ENCODE measurements around the gene SPACA4.

The SPACA4 gene

DNA sequence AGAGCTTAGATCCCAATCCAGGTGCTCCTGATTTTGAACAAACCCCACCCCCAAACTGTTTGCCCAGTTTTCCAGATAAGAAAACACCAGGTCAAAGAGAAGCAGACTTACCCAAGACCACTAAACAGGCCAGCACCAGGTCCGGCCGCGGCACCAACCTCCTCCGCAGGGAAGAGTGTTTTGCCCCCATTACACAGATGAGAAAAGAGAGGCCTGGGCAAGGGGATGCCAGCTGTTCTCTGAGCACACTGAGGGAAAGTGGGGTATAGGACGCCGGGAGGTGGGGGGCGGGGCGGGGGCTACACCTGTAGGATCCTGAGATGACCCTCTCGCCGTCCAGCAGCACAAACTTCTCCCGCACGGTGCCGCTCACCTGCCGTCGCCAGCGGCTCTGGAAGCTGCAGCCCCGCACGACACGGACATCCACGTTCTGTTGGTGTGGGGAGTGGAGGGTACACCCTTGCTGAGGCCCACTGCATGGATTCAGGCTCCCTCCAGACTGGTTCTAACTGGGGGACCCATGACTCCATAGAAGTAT lies 3.1 kb downstream of the SPACA4 start:
- DNase-seq = no peak
- H3K36me3 ChIP-seq (ENCODE audit: control insufficient read depth in 1 of 2, insufficient read depth in 2 of 2, low read depth in 1 of 2, low read length in 2 of 2) = peaks cover 0 to 26% of the 10 kb centered on the region in 2 experiments
- H4K8ac ChIP-seq (ENCODE audit: low read length) = no peak overlapping the region
- H3K9me3 ChIP-seq (ENCODE audit: control insufficient read depth, low read length) = no peaks in the 10 kb centered on the region
- 96% methylated on average over 20 of the region's 20 CpGs for WGBS
- peaks cover 6% of the 10 kb centered on the region for H3K4me1 ChIP-seq (ENCODE audit: control insufficient read depth, insufficient read depth, low read depth, low read length)
- no peak overlapping the region for H3K4ac ChIP-seq (ENCODE audit: low read depth in 1 of 2, low read length in 2 of 2)
- no peak overlapping the region for H4K91ac ChIP-seq (ENCODE audit: low read length)
- no peak overlapping the region for H3K14ac ChIP-seq (ENCODE audit: low read length in 2 of 2)
- no peak overlapping the region for H2AFZ ChIP-seq (ENCODE audit: low read depth, low read length)
- H3K4me3 ChIP-seq (ENCODE audit: insufficient read depth in 1 of 2, low read depth in 1 of 2, low read length in 2 of 2) = no peak overlapping the region
- H3K79me1 ChIP-seq (replicated peaks; ENCODE audit: low read length, poor library complexity, severe bottlenecking) = no peaks in the 10 kb centered on the region
- no peak overlapping the region for H2BK15ac ChIP-seq (ENCODE audit: low read depth, poor library complexity, severe bottlenecking)
- H3K23ac ChIP-seq (ENCODE audit: low read length in 2 of 2) = no peak overlapping the region
- H2BK12ac ChIP-seq (ENCODE audit: low read length in 2 of 2) = no peak overlapping the region
- no peak overlapping the region for H3K27ac ChIP-seq (ENCODE audit: low read length, poor library complexity, severe bottlenecking)
- no peak overlapping the region for H2BK5ac ChIP-seq (ENCODE audit: low read depth, low read length, poor library complexity, severe bottlenecking)
- H3K27me3 ChIP-seq (ENCODE audit: control insufficient read depth in 1 of 2, insufficient read depth in 1 of 2, low read length in 2 of 2) = no peaks in the 10 kb centered on the region
- no peak overlapping the region for H3K18ac ChIP-seq (ENCODE audit: low read depth in 1 of 2, low read length in 2 of 2)
- no peak overlapping the region for H2BK120ac ChIP-seq (ENCODE audit: low read depth, low read length)
- H3K4me2 ChIP-seq (ENCODE audit: low read length, poor library complexity, severe bottlenecking) = no peak overlapping the region
- H3K9ac ChIP-seq (ENCODE audit: low read length) = no peak overlapping the region
- H2AK5ac ChIP-seq (ENCODE audit: low read length, severe bottlenecking) = no peak overlapping the region

DNA sequence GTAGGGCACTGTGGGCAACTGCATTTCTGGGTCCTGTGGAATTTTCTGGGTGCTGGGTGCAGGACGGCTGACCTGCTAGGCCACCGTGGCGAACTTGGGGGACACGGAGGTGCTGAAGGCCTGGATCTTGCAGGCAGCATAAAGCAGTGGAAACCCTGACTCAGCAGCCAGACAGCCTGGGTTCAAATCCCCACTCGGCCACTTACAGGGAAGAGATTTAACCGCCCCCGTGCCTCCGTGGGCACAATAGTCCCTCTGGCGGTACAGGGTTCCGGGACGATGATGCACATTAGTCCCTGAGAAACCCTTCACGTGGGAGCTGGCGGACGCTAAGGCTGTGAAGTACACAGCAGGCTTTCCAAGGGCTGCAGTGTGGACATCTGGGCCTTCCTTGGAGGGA lies 5.3 kb downstream of the SPACA4 start:
- H4K8ac ChIP-seq (ENCODE audit: low read length) = no peak overlapping the region
- WGBS = 98% methylated on average over 14 of the region's 14 CpGs
- H3K4me3 ChIP-seq (ENCODE audit: insufficient read depth in 1 of 2, low read depth in 1 of 2, low read length in 2 of 2) = no peak overlapping the region
- DNase-seq = no peak
- H3K14ac ChIP-seq (ENCODE audit: low read length in 2 of 2) = no peak overlapping the region
- H3K4ac ChIP-seq (ENCODE audit: low read depth in 1 of 2, low read length in 2 of 2) = no peak overlapping the region
- no peak overlapping the region for H2AK5ac ChIP-seq (ENCODE audit: low read length, severe bottlenecking)
- H3K9me3 ChIP-seq (ENCODE audit: control insufficient read depth, low read length) = no peaks in the 10 kb centered on the region
- peaks cover 26% of the 10 kb centered on the region for H3K4me1 ChIP-seq (ENCODE audit: control insufficient read depth, insufficient read depth, low read depth, low read length)
- no peak overlapping the region for H2BK12ac ChIP-seq (ENCODE audit: low read length in 2 of 2)
- H3K27ac ChIP-seq (ENCODE audit: low read length, poor library complexity, severe bottlenecking) = no peak overlapping the region
- H2BK120ac ChIP-seq (ENCODE audit: low read depth, low read length) = no peak overlapping the region
- H3K23ac ChIP-seq (ENCODE audit: low read length in 2 of 2) = no peak overlapping the region
- no peak overlapping the region for H2BK15ac ChIP-seq (ENCODE audit: low read depth, poor library complexity, severe bottlenecking)
- H3K36me3 ChIP-seq (ENCODE audit: control insufficient read depth in 1 of 2, insufficient read depth in 2 of 2, low read depth in 1 of 2, low read length in 2 of 2) = peaks cover 22 to 48% of the 10 kb centered on the region in 2 experiments
- no peak overlapping the region for H2AFZ ChIP-seq (ENCODE audit: low read depth, low read length)
- no peak overlapping the region for H3K9ac ChIP-seq (ENCODE audit: low read length)
- no peak overlapping the region for H3K18ac ChIP-seq (ENCODE audit: low read depth in 1 of 2, low read length in 2 of 2)
- no peak overlapping the region for H3K4me2 ChIP-seq (ENCODE audit: low read length, poor library complexity, severe bottlenecking)
- no peaks in the 10 kb centered on the region for H3K79me1 ChIP-seq (replicated peaks; ENCODE audit: low read length, poor library complexity, severe bottlenecking)
- no peak overlapping the region for H4K91ac ChIP-seq (ENCODE audit: low read length)
- no peaks in the 10 kb centered on the region for H3K27me3 ChIP-seq (ENCODE audit: control insufficient read depth in 1 of 2, insufficient read depth in 1 of 2, low read length in 2 of 2)
- H2BK5ac ChIP-seq (ENCODE audit: low read depth, low read length, poor library complexity, severe bottlenecking) = no peak overlapping the region

DNA sequence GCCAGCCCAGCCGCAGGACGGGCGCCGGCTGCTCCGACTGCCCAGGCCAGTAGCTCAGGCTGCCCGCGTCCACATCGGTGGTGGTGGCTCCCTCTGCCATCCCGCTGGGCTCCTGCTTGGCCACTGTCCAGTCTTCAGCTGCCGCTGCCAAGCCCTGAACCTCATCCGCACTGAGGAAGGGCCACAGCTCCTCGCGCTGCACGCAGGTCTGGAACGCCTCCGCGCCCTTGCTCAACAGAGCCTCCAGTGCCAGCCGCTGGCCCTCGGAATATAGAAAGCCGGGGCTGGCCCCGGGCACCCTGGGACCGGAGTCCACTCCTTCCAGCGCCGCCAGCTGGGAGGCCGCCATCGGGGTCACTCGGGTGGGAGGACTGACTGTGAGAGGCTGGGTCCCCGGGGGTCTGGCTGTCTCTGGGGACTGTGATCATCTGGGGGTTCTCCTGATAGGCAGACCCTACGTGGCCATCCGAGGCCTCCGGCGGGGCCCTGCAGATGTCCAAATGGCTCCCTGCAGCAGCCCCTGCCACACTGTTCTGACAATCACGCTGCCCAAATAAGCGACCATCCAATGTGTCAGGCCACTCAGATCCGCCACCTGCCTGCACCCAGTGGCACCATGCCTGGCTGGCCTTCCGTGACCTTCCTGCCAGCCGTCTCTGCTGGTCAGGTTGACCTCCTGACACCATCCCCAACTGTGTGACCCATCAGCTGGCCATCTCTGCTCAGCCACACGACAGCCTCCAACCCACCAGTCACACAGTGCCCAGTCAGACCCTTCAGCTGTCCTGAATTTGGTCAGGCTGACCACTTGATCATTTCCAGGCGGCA lies 6.7 kb downstream of the SPACA4 start:
- Histone ChIP-seq H3K4me2 (ENCODE audit: low read length, poor library complexity, severe bottlenecking) (no peak overlapping the region), H3K18ac (ENCODE audit: low read depth in 1 of 2, low read length in 2 of 2) (peak overlapping the region in 1 of 2 experiments; percentile 11), H3K23ac (ENCODE audit: low read length in 2 of 2) (peak overlapping the region in 1 of 2 experiments; percentile 87), H3K4me1 (ENCODE audit: control insufficient read depth, insufficient read depth, low read depth, low read length) (peaks cover 34% of the 10 kb centered on the region), H2AFZ (ENCODE audit: low read depth, low read length) (no peak overlapping the region), H3K14ac (ENCODE audit: low read length in 2 of 2) (no peak overlapping the region), H3K9ac (ENCODE audit: low read length) (no peak overlapping the region), H3K4me3 (ENCODE audit: insufficient read depth in 1 of 2, low read depth in 1 of 2, low read length in 2 of 2) (no peak overlapping the region), H4K91ac (ENCODE audit: low read length) (no peak overlapping the region), H3K27ac (ENCODE audit: low read length, poor library complexity, severe bottlenecking) (no peak overlapping the region), H3K27me3 (ENCODE audit: control insufficient read depth in 1 of 2, insufficient read depth in 1 of 2, low read length in 2 of 2) (no peaks in the 10 kb centered on the region), H3K4ac (ENCODE audit: low read depth in 1 of 2, low read length in 2 of 2) (no peak overlapping the region), H2BK120ac (ENCODE audit: low read depth, low read length) (no peak overlapping the region), H4K8ac (ENCODE audit: low read length) (no peak overlapping the region), H2BK12ac (ENCODE audit: low read length in 2 of 2) (no peak overlapping the region), H3K79me1 (replicated peaks; ENCODE audit: low read length, poor library complexity, severe bottlenecking) (no peaks in the 10 kb centered on the region), H2AK5ac (ENCODE audit: low read length, severe bottlenecking) (no peak overlapping the region), H3K9me3 (ENCODE audit: control insufficient read depth, low read length) (no peaks in the 10 kb centered on the region), H2BK15ac (ENCODE audit: low read depth, poor library complexity, severe bottlenecking) (no peak overlapping the region), H2BK5ac (ENCODE audit: low read depth, low read length, poor library complexity, severe bottlenecking) (no peak overlapping the region), H3K36me3 (ENCODE audit: control insufficient read depth in 1 of 2, insufficient read depth in 2 of 2, low read depth in 1 of 2, low read length in 2 of 2) (peaks cover 29 to 57% of the 10 kb centered on the region in 2 experiments)
- no peak for DNase-seq
- WGBS = 93% methylated on average over 39 of the region's 39 CpGs

DNA sequence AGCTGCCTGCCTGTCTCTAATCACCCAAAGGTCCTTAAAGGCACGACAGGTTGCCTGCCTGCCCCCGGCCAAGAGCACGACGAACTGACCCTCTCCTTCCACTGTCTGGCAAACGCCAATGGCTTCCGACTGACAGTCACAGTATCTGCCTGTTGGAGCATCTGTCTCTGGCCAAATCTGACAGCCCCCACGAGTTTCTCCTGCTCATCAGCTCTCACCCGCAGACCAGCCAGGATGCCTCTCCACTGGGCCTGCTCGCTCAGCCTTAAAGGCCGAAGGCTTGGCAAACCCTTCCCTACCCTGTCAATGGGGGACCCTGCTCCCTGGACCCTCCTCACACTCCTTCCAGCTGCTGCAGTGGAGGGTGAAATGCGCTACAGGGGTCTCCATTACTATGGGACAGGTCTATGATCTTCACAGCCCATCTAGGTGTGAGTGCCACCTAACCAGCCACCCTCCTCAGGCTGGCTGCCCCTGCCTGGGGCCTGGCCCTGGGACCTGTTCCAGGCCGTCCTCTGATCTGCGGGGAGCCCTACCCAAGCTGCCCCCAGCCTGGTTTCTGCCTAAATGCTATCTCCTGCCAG lies 7.4 kb downstream of the SPACA4 start:
- 80% methylated on average over 13 of the region's 13 CpGs for WGBS
- Histone ChIP-seq H4K8ac (ENCODE audit: low read length) (peak overlapping the region; percentile 1), H3K23ac (ENCODE audit: low read length in 2 of 2) (no peak overlapping the region), H4K91ac (ENCODE audit: low read length) (no peak overlapping the region), H3K36me3 (ENCODE audit: control insufficient read depth in 1 of 2, insufficient read depth in 2 of 2, low read depth in 1 of 2, low read length in 2 of 2) (peaks cover 29 to 57% of the 10 kb centered on the region in 2 experiments), H2BK15ac (ENCODE audit: low read depth, poor library complexity, severe bottlenecking) (no peak overlapping the region), H2AK5ac (ENCODE audit: low read length, severe bottlenecking) (no peak overlapping the region), H3K4me3 (ENCODE audit: insufficient read depth in 1 of 2, low read depth in 1 of 2, low read length in 2 of 2) (no peak overlapping the region), H3K27ac (ENCODE audit: low read length, poor library complexity, severe bottlenecking) (peak overlapping the region; percentile 8), H3K14ac (ENCODE audit: low read length in 2 of 2) (no peak overlapping the region), H3K9me3 (ENCODE audit: control insufficient read depth, low read length) (no peaks in the 10 kb centered on the region), H3K4ac (ENCODE audit: low read depth in 1 of 2, low read length in 2 of 2) (no peak overlapping the region), H3K4me2 (ENCODE audit: low read length, poor library complexity, severe bottlenecking) (no peak overlapping the region), H3K27me3 (ENCODE audit: control insufficient read depth in 1 of 2, insufficient read depth in 1 of 2, low read length in 2 of 2) (no peaks in the 10 kb centered on the region), H3K9ac (ENCODE audit: low read length) (no peak overlapping the region), H3K18ac (ENCODE audit: low read depth in 1 of 2, low read length in 2 of 2) (peak overlapping the region in 1 of 2 experiments; percentile 22), H2BK120ac (ENCODE audit: low read depth, low read length) (no peak overlapping the region), H2BK12ac (ENCODE audit: low read length in 2 of 2) (peak overlapping the region in 1 of 2 experiments; percentile 9), H2AFZ (ENCODE audit: low read depth, low read length) (no peak overlapping the region), H3K4me1 (ENCODE audit: control insufficient read depth, insufficient read depth, low read depth, low read length) (peaks cover 34% of the 10 kb centered on the region), H2BK5ac (ENCODE audit: low read depth, low read length, poor library complexity, severe bottlenecking) (no peak overlapping the region), H3K79me1 (replicated peaks; ENCODE audit: low read length, poor library complexity, severe bottlenecking) (no peaks in the 10 kb centered on the region)
- no peak for DNase-seq
